Activated naive CD8-positive, alpha-beta T cell treated with anti-CD3 and anti-CD28 coated beads, Interleukin-2, amount 50 U/mL, for 24 hours (primary cell): ENCODE data around the gene SLC30A2.

Experiments
- ATAC-seq: fragments of 150-1000 bp; cut with Tn5 transposase; one replicate; pipeline ENCODE4 v1.10.0; 2021
- DNase-seq: peaks from one replicate; pipeline ENCODE4 v3.0.0; 2021
- H3K27ac Mint-ChIP-seq: one replicate; pipeline ENCODE4 v1.8.0; 2021; ENCODE audit warnings: mild to moderate bottlenecking, mixed read lengths
- H3K27me3 Mint-ChIP-seq: one replicate; pipeline ENCODE4 v1.8.0; 2021; ENCODE audit warnings: mixed read lengths
- H3K36me3 Mint-ChIP-seq: one replicate; pipeline ENCODE4 v1.8.0; 2021; ENCODE audit warnings: low read depth, mixed read lengths
- H3K4me1 Mint-ChIP-seq: one replicate; pipeline ENCODE4 v1.8.0; 2021; ENCODE audit warnings: mixed read lengths
- H3K4me3 Mint-ChIP-seq: one replicate; pipeline ENCODE4 v1.8.0; 2021; ENCODE audit warnings: mild to moderate bottlenecking, moderate library complexity, mixed read lengths
- H3K9me3 Mint-ChIP-seq: one replicate; pipeline ENCODE4 v1.8.0; 2021; ENCODE audit warnings: mixed read lengths

The SLC30A2 gene

GRCh38 chr1:26037904-26038303, 8.0 kb downstream of the SLC30A2 start:
- Mint-ChIP-seq H3K27ac (no peak overlapping the region), H3K36me3 (no peaks in the 10 kb centered on the region), H3K9me3 (no peaks in the 10 kb centered on the region), H3K4me3 (no peak overlapping the region), H3K4me1 (peaks cover 19% of the 10 kb centered on the region), H3K27me3 (peaks cover 14% of the 10 kb centered on the region)
- ATAC-seq: no peak
- DNase-seq: no peak

- Mint-ChIP-seq H3K27ac (no peak overlapping the region), H3K4me3 (no peak overlapping the region), H3K27me3 (peaks cover 14% of the 10 kb centered on the region), H3K4me1 (peaks cover 19% of the 10 kb centered on the region), H3K9me3 (no peaks in the 10 kb centered on the region), H3K36me3 (no peaks in the 10 kb centered on the region)
- ATAC-seq (no peak), DNase-seq (no peak)
Observed at GRCh38 chr1:26036756-26037281, 9.1 kb downstream of the SLC30A2 start.

- H3K4me3 Mint-ChIP-seq: peak overlapping the region; percentile 87
- ATAC-seq (peak; percentile 72), DNase-seq (peak; percentile 86)
- peak overlapping the region; percentile 75 for H3K27ac Mint-ChIP-seq
- H3K36me3 Mint-ChIP-seq: no peaks in the 10 kb centered on the region
- no peaks in the 10 kb centered on the region for H3K9me3 Mint-ChIP-seq
- H3K27me3 Mint-ChIP-seq: peaks cover 14% of the 10 kb centered on the region
- H3K4me1 Mint-ChIP-seq: peaks cover 19% of the 10 kb centered on the region
Observed at GRCh38 chr1:26035959-26036755, 9.8 kb downstream of the SLC30A2 start.

- no peaks in the 10 kb centered on the region for H3K9me3 Mint-ChIP-seq
- H3K27ac Mint-ChIP-seq: peak overlapping the region; percentile 75
- DNase-seq (peak; percentile 92), ATAC-seq (peak; percentile 82)
- no peaks in the 10 kb centered on the region for H3K36me3 Mint-ChIP-seq
- peaks cover 14% of the 10 kb centered on the region for H3K27me3 Mint-ChIP-seq
- peaks cover 19% of the 10 kb centered on the region for H3K4me1 Mint-ChIP-seq
- peak overlapping the region; percentile 87 for H3K4me3 Mint-ChIP-seq
Observed at GRCh38 chr1:26035203-26035958, 10.5 kb downstream of the SLC30A2 start.

- H3K9me3 Mint-ChIP-seq: no peaks in the 10 kb centered on the region
- no peak overlapping the region for H3K27ac Mint-ChIP-seq
- no peak for DNase-seq
- ATAC-seq: no peak
- no peaks in the 10 kb centered on the region for H3K36me3 Mint-ChIP-seq
- H3K27me3 Mint-ChIP-seq: peaks cover 13% of the 10 kb centered on the region
- H3K4me3 Mint-ChIP-seq: peak overlapping the region; percentile 87
- H3K4me1 Mint-ChIP-seq: peaks cover 19% of the 10 kb centered on the region
Observed at GRCh38 chr1:26034504-26035202, 11.3 kb downstream of the SLC30A2 start.

GRCh38 chr1:26032656-26033357, 13.1 kb downstream of the SLC30A2 start:
- H3K27me3 Mint-ChIP-seq: peaks cover 12% of the 10 kb centered on the region
- no peak for DNase-seq
- H3K9me3 Mint-ChIP-seq: no peaks in the 10 kb centered on the region
- no peak overlapping the region for H3K4me3 Mint-ChIP-seq
- no peak for ATAC-seq
- peaks cover 19% of the 10 kb centered on the region for H3K4me1 Mint-ChIP-seq
- no peaks in the 10 kb centered on the region for H3K36me3 Mint-ChIP-seq
- no peak overlapping the region for H3K27ac Mint-ChIP-seq

- H3K27me3 Mint-ChIP-seq: peaks cover 12% of the 10 kb centered on the region
- H3K4me3 Mint-ChIP-seq: no peak overlapping the region
- DNase-seq (no peak), ATAC-seq (no peak)
- H3K36me3 Mint-ChIP-seq: no peaks in the 10 kb centered on the region
- no peaks in the 10 kb centered on the region for H3K9me3 Mint-ChIP-seq
- H3K4me1 Mint-ChIP-seq: peaks cover 19% of the 10 kb centered on the region
- H3K27ac Mint-ChIP-seq: no peak overlapping the region
Observed at GRCh38 chr1:26031611-26032220, 14.2 kb downstream of the SLC30A2 start.

GRCh38 chr1:26031196-26031595, 14.7 kb downstream of the SLC30A2 start:
- ATAC-seq (no peak), DNase-seq (no peak)
- Mint-ChIP-seq H3K4me3 (no peak overlapping the region), H3K9me3 (no peaks in the 10 kb centered on the region), H3K36me3 (no peaks in the 10 kb centered on the region), H3K4me1 (peaks cover 14% of the 10 kb centered on the region), H3K27me3 (peaks cover 10% of the 10 kb centered on the region), H3K27ac (no peak overlapping the region)

- no peak overlapping the region for H3K4me3 Mint-ChIP-seq
- no peak overlapping the region for H3K27ac Mint-ChIP-seq
- no peaks in the 10 kb centered on the region for H3K36me3 Mint-ChIP-seq
- DNase-seq: no peak
- peaks cover 6% of the 10 kb centered on the region for H3K4me1 Mint-ChIP-seq
- ATAC-seq: no peak
- no peaks in the 10 kb centered on the region for H3K9me3 Mint-ChIP-seq
- H3K27me3 Mint-ChIP-seq: peaks cover 10% of the 10 kb centered on the region
Observed at GRCh38 chr1:26029864-26030481, 15.9 kb downstream of the SLC30A2 start.

- H3K4me1 Mint-ChIP-seq: no peaks in the 10 kb centered on the region
- H3K36me3 Mint-ChIP-seq: no peaks in the 10 kb centered on the region
- DNase-seq (no peak), ATAC-seq (no peak)
- no peaks in the 10 kb centered on the region for H3K9me3 Mint-ChIP-seq
- peaks cover 7% of the 10 kb centered on the region for H3K27me3 Mint-ChIP-seq
- no peak overlapping the region for H3K4me3 Mint-ChIP-seq
- no peak overlapping the region for H3K27ac Mint-ChIP-seq
Observed at GRCh38 chr1:26029054-26029863, 16.7 kb downstream of the SLC30A2 start.

- peaks cover 4% of the 10 kb centered on the region for H3K27me3 Mint-ChIP-seq
- no peaks in the 10 kb centered on the region for H3K36me3 Mint-ChIP-seq
- no peaks in the 10 kb centered on the region for H3K4me1 Mint-ChIP-seq
- ATAC-seq (no peak), DNase-seq (no peak)
- H3K4me3 Mint-ChIP-seq: no peak overlapping the region
- H3K9me3 Mint-ChIP-seq: no peaks in the 10 kb centered on the region
- H3K27ac Mint-ChIP-seq: no peak overlapping the region
Observed at GRCh38 chr1:26028490-26028980, 17.4 kb downstream of the SLC30A2 start.

- H3K4me1 Mint-ChIP-seq: no peaks in the 10 kb centered on the region
- ATAC-seq (peak; percentile 39), DNase-seq (no peak)
- no peaks in the 10 kb centered on the region for H3K36me3 Mint-ChIP-seq
- no peak overlapping the region for H3K27ac Mint-ChIP-seq
- H3K9me3 Mint-ChIP-seq: no peaks in the 10 kb centered on the region
- no peak overlapping the region for H3K4me3 Mint-ChIP-seq
- H3K27me3 Mint-ChIP-seq: peaks cover 4% of the 10 kb centered on the region
Observed at GRCh38 chr1:26027716-26028489, 18.0 kb downstream of the SLC30A2 start.
